VCaP (cell line): ENCODE measurements around the gene FMNL2.
"Not testable (repeated sequence)": the region's sequence is repeated elsewhere in the genome, so short reads cannot be mapped to it uniquely, and the experiment has no call there.

Experiments
- H3K27ac ChIP-seq: fragments of 450-650 bp; 2 replicates; pipeline ENCODE4 v1.5.1; 2017
- TF ChIP-seq, protein P1 (sequence below): fragments of 450-650 bp; conservative IDR thresholded peaks from 2 replicates; pipeline ENCODE4 v1.5.1; 2017; ENCODE audit warnings: mild to moderate bottlenecking, moderate library complexity

Gene FMNL2

DNA sequence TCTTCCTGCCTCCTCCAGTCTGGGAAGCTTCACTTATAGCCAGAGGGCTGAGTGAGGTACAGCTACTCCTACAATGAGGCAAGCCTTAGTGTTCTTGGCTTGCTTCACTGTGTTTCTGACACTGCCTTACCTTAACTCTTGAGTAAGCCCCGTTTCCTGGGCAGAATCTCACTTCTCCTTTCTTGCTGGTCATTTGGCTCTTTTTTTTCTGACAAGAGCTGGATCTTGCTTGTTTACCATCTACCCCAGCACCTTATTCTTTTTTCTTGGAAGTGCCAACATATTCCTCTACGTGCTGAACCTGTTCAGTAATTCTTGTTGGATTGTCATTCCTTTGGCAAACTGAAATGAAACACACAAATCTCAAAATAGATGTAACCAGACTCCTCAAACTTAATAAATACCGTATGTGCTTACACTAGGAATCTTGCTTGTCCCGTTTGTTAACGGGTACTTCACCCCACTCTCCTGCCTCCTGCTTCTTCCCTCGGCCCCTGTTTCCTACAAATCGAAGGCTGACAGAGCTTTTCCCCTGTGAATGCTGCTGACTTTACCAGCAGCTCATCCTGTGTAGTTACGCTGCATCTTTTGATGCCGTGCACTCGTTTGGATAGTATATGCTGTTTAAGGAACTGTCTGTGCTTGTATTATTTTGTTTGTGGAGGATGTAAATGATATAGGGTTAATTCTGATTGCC lies 132.2 kb downstream of the FMNL2 start:
- H3K27ac ChIP-seq, result peak overlapping the region; percentile 23; the same call in 1 of the 2 replicates
- TF ChIP-seq, protein P1, sequence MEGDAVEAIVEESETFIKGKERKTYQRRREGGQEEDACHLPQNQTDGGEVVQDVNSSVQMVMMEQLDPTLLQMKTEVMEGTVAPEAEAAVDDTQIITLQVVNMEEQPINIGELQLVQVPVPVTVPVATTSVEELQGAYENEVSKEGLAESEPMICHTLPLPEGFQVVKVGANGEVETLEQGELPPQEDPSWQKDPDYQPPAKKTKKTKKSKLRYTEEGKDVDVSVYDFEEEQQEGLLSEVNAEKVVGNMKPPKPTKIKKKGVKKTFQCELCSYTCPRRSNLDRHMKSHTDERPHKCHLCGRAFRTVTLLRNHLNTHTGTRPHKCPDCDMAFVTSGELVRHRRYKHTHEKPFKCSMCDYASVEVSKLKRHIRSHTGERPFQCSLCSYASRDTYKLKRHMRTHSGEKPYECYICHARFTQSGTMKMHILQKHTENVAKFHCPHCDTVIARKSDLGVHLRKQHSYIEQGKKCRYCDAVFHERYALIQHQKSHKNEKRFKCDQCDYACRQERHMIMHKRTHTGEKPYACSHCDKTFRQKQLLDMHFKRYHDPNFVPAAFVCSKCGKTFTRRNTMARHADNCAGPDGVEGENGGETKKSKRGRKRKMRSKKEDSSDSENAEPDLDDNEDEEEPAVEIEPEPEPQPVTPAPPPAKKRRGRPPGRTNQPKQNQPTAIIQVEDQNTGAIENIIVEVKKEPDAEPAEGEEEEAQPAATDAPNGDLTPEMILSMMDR, result no peak

DNA sequence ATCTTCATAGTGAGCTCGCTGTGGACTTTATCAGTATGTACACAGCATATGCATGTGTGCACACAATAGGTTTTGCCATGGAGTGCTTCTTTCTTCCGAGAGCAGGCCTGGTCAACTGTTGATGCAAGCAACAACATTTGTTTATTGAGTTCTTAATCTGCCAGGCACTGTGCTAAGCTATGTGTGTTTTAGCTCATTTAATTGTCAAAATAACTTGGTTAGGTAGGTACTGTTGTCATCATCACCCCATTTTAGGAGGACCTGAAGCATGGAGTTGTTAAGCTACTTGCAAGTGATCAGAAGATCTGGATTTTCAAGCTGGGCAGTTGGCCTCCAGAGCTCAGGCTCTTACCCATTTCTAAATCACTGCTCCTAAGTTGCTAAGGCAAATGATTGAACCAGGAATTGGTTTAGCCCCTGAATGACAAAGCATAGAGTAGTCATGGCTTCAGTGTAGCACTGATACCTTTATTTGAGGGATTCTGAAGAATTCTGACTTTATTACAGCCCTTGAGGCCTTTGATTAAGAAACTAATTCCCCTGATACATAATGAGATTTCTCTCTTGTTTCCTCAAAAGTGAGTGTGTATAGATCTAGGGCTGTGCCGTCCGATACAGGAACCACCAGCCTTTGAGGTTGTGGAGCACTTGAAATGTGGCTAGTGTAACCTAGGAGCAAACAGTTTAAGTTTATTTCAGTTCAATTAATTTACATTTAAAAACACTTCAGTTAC lies 132.9 kb downstream of the FMNL2 start:
- TF ChIP-seq, protein P1, result no peak
- peak overlapping the region; percentile 23; the same call in 1 of the 2 replicates for H3K27ac ChIP-seq

DNA sequence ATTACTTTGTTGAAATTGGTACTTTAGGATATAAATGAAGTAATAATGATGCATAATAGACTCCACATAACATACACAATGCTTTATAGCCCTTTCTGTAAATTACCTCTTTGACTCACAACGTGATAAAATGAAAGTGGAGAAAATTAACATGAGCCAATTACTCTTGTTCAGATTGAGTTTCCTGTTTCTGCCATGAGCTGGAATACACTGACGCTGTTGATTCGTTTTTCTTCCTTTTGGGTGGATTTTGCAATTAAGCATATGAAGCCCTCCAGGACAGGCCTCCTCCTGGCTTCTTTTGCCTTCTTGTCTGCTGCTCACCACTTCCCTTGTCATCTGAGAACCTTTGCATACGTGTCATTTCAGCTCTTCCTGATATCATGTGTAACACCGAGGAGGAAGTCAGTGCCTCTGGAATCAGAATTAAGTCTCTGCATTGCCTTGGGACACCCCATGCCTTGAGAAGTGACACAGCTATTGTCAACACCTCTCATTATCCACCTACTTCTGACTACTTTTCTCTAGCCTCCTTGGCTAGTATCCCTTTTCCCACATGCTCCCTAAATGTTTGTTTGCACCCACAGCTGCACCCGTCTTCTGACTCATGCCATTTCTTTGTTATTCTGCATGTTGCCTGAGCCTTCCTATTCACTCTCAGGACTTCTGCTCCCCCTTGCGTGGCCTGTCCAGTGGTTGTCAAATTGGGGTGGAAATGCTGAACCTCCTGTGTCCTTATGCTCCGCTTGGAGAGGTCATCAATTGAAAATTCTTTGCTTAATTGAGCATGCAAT lies 134.1 kb downstream of the FMNL2 start:
- no peak overlapping the region for H3K27ac ChIP-seq
- TF ChIP-seq, protein P1, result no peak

DNA sequence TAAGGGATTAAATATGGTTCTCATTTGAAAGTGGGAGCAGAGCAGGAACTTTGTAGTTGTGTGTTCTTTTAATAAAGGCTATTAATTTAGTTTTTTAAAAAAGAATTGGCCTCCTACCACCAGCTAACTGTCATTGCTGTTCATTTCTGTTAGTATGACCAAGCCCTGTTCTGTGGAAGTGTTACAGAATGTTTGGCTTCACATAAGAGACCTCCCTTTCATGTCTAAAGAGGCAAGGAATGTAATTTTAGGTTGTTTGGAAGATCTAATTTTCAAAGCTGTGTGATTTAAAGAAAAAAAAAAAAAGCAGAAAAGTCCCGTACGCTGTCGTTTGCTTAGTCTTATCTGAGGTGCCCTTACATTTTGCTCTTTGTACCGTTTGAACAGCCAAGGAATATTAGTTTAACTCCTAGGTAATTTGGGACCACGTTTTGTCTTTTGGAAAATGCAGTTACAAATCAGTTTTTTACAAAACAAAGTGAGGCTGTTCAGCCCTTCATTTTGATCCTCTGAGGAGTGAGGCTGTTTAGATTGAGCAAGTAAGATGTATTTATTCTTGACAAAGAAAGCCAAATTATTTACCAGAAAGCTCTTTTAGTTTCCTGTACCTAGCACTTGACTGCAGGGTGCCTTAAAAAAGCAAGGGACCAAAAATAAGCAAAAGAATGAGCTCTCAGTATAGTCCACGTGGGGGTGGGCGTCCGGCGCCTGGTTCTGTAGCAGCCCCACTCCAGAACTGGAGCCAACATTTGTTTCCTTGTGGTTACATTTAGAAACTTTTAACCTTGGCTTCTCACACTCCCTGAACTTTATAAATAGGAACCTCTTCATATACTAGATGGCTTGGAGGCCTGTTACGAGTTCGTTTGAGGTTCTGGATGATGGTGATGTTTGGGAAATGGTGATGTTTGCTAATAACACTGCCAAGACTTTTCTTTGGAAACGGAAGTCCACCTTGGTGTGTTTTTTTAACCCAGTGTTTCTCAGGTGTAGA lies 136.2 kb downstream of the FMNL2 start:
- TF ChIP-seq, protein P1, result no peak
- no peak overlapping the region for H3K27ac ChIP-seq

DNA sequence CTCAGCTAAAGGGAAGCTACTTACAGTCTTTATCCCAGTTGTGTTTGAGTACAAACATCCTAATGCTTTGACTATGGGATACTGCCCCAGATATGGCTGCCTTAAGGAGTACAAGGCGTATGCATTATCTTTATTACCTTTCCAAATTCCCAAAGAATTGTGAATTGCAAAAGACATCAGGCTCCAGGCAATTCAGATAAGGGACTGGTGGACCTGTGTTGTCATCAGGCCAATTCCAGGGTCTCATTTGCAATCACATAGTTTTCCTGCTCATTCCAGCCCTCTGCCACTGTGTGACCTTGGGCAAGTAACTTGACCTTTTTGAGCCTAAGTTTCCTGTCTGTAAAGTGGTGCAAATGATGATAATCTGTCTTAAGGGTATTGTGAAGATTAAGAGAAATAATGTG lies 137.5 kb downstream of the FMNL2 start:
- TF ChIP-seq, protein P1, result no peak
- H3K27ac ChIP-seq, result peak overlapping the region; percentile 25; the same call in 1 of the 2 replicates

DNA sequence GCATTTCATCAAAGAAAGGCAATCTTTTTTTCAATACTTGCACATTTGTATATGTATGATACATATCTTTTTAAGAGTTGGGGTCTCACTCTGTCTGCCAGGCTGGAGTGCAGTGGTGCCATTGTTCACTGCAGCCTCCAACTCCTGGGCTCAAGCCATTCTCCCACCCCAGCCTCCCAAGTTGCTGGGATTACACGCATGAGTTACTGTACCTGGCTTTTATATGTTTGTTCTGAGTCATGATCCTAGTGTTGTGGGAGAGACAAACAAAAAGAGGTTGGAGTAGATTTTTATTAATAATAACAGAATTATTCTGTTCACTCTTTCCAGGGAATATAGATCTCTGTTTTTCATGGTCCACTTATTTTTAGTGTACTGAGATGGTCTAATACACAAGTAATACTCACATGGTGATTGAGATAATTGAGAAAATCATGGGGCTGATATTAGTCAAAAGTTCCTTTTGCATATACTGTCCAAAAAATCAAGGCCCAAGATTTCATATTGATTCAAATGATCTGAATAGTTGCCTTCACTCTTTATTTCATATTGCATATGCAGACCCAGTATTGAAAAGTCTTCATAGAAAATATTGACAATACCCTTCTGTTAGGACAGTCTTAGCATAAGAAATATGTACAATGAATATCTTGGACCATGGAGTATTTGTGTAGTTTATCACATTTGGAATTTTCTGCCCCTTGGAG lies 138.3 kb downstream of the FMNL2 start:
- peak overlapping the region; percentile 25 for H3K27ac ChIP-seq
- TF ChIP-seq, protein P1, result no peak

DNA sequence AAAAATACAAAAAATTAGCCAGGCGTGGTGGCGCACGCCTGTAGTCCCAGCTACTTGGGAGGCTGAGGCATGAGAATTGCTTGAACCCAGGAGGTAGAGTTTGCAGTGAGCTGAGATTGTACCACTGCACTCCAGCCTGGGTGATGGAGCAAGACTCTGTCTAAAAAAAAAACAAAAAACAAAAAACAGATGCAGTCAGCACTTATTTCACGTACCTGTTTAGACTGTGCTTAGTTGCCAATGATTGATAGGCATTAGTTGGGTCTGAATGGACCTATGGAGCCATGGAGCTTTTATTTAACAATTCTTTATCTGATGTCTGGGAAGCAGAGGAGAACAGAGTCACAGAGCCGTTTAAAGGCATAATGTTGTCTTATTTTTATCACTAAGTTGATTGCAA lies 139.5 kb downstream of the FMNL2 start:
- not testable (repeated sequence) for H3K27ac ChIP-seq
